Thyroid gland (tissue), 4 donors: ENCODE results near the gene LPP. TPM values are rescaled to one million over a fixed set of nuclear protein-coding genes. Genes with fewer than 3 reads are reported as not detected.

Experiments used
- DNase-seq, 2 donors: peaks; one replicate each; pipeline ENCODE4 v3.0.0-alpha.2; 2019
- H3K27ac ChIP-seq, 3 donors: fragments of 200-600 bp; sonication (generic); 1 replicate in 2 of 3; 2 replicates in 1 of 3; pipeline ENCODE4 v1.5.1; 2016 to 2019; ENCODE audit warnings: mild to moderate bottlenecking in 1 of 3, moderate library complexity in 1 of 3
- H3K27me3 ChIP-seq: fragments of 200-600 bp; sonication (generic); one replicate; pipeline ENCODE4 v1.5.1; 2019
- H3K36me3 ChIP-seq, 2 donors: fragments of 200-600 bp; sonication (generic); one replicate each; pipeline ENCODE4 v1.5.1; 2016 to 2019
- H3K4me1 ChIP-seq, 2 donors: fragments of 200-600 bp; sonication (generic); one replicate each; pipeline ENCODE4 v1.5.1; 2017 to 2019
- H3K4me3 ChIP-seq, 3 donors: fragments of 200-600 bp; sonication (generic); replicated peaks in 1 of 3; 1 replicate in 2 of 3; 2 replicates in 1 of 3; pipeline ENCODE4 v1.5.1; 2016; ENCODE audit warnings: mild to moderate bottlenecking in 1 of 3
- H3K9me3 ChIP-seq: fragments of 200-600 bp; sonication (generic); one replicate; pipeline ENCODE4 v1.5.1; 2017
- POLR2A ChIP-seq, 2 donors: fragments of 450-650 bp; IDR thresholded peaks; one replicate each; pipeline ENCODE4 v1.6.1; 2017; ENCODE audit warnings: antibody characterized with exemption in 2 of 2, mild to moderate bottlenecking in 2 of 2, moderate library complexity in 1 of 2
- WGBS, 2 donors: methylation state at CpG; one replicate each; pipeline ENCODE4 v1.1.5; 2017; 5-methylcytosine and 5-hydroxymethylcytosine counted together
- intact Hi-C: fragments of 100-400 bp; cut with DNase I; formaldehyde crosslinking; loops from one replicate; pipeline ENCODE4 v1.15.1; 2023
- total RNA-seq, 4 donors: library from RNA; depleted of rRNA; stranded (reverse); fragments of >200 nt; gene quantifications; one replicate each; pipeline ENCODE4 v1.2.3, GENCODE V29; 2016
- TF ChIP-seq, protein P1 (sequence below), 6 experiments: fragments of 200-600 bp in 3 of 6; fragments of 450-650 bp in 3 of 6; sonication (generic) in 3 of 6; IDR thresholded peaks; one replicate each; pipeline ENCODE4 v1.5.1; 2016 to 2019; ENCODE audit warnings: antibody characterized with exemption in 6 of 6, mild to moderate bottlenecking in 2 of 6, inconsistent platforms in 1 of 6, moderate library complexity in 1 of 6

LPP gene
- total RNA-seq, 4 donors from 2014 or later, result 79.0 to 141 (median 82.8) TPM

DNA sequence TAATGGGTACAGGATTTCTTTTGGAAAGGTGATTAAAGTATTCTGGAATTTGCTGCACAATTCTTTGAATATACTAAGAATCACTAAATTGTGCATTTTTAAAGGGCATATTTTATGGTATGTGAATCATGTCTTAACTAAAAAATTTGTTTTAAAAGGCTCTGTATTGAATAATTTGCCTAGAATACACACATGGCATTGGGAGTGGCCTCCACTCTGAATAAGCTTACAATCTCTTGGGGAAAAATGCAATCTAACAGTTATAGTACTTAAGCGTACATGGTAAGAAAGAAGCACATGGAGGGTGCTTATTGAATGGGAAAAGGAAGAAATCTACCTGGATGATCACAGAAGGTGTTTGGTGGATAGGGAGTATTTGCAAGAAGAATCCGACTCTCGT lies 385.1 kb downstream of the LPP start:
- Histone ChIP-seq H3K27me3 (no peaks in the 10 kb centered on the region), H3K9me3 (no peaks in the 10 kb centered on the region), H3K27ac (no peak overlapping the region), H3K36me3 (no peaks in the 10 kb centered on the region), H3K4me3 (no peak overlapping the region), H3K4me1 (no peaks in the 10 kb centered on the region)
- intact Hi-C loops, result no loop called here
- no peak for DNase-seq
- WGBS, 2 donors, result 91 to 96% methylated on average over 3 of the region's 3 CpGs
- TF ChIP-seq POLR2A (IDR thresholded peaks at IDR 0.05), result no peak
- TF ChIP-seq, protein P1, sequence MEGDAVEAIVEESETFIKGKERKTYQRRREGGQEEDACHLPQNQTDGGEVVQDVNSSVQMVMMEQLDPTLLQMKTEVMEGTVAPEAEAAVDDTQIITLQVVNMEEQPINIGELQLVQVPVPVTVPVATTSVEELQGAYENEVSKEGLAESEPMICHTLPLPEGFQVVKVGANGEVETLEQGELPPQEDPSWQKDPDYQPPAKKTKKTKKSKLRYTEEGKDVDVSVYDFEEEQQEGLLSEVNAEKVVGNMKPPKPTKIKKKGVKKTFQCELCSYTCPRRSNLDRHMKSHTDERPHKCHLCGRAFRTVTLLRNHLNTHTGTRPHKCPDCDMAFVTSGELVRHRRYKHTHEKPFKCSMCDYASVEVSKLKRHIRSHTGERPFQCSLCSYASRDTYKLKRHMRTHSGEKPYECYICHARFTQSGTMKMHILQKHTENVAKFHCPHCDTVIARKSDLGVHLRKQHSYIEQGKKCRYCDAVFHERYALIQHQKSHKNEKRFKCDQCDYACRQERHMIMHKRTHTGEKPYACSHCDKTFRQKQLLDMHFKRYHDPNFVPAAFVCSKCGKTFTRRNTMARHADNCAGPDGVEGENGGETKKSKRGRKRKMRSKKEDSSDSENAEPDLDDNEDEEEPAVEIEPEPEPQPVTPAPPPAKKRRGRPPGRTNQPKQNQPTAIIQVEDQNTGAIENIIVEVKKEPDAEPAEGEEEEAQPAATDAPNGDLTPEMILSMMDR (IDR thresholded peaks at IDR 0.05), result no peak

DNA sequence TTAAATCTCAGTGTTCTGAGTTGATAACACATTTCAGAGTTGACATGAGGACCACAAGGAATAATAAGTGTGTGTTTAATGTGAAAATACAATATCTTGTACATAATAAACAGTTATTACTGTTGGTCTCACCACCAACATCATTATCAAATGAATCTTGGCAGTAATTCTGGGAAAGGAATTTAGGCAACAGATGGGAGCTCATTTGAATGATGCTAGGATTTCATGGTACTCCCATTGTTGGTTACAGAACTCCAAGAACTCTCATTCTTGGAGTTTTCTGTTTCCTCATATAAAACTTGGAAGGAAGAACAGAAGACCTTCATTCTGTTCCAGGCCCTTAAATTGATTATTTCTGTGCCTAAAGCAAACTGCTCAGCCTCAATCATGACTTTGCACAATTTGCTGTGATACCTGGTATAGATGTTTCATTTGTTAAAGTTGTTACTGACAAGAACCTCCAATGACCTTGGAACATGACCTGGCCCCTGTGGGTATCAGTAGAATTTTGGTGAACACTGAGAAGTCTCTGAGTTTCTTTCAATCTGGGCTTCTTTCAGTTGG lies 385.8 kb downstream of the LPP start:
- no peaks in the 10 kb centered on the region for H3K4me1 ChIP-seq
- no peaks in the 10 kb centered on the region for H3K27me3 ChIP-seq
- no peaks in the 10 kb centered on the region for H3K36me3 ChIP-seq
- H3K4me3 ChIP-seq, result no peak overlapping the region
- DNase-seq, result no peak
- TF ChIP-seq POLR2A (IDR thresholded peaks at IDR 0.05), result no peak
- TF ChIP-seq, protein P1 (IDR thresholded peaks at IDR 0.05), result no peak
- no peak overlapping the region for H3K27ac ChIP-seq
- intact Hi-C loops, result no loop called here
- no peaks in the 10 kb centered on the region for H3K9me3 ChIP-seq

DNA sequence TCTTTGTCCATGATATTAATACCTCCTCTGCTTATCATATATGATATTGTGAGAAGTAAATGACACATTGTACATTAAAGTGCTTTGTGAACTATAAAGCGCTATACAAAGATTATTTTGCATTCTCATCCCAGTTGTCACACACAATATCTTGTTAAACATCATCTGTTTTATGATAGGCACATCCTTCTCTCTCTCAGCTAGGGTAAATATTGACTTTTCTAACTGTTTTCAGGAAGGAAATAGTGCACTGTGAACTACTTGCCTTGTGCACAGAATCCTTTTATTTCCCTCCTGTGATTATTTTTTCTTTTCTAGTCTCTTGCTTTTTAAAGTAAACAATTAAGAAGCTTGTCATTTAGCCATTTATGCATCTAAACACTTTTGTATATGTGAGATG lies 388.2 kb downstream of the LPP start:
- Histone ChIP-seq H3K9me3 (no peaks in the 10 kb centered on the region), H3K27ac (no peak overlapping the region), H3K36me3 (no peaks in the 10 kb centered on the region), H3K4me1 (no peaks in the 10 kb centered on the region), H3K4me3 (no peak overlapping the region), H3K27me3 (no peaks in the 10 kb centered on the region)
- intact Hi-C loops, result no loop called here
- 85% methylated on average over 1 of the region's 1 CpG for WGBS, 2 donors
- no peak for DNase-seq
- TF ChIP-seq POLR2A (IDR thresholded peaks at IDR 0.05), result no peak
- TF ChIP-seq, protein P1 (IDR thresholded peaks at IDR 0.05), result no peak

DNA sequence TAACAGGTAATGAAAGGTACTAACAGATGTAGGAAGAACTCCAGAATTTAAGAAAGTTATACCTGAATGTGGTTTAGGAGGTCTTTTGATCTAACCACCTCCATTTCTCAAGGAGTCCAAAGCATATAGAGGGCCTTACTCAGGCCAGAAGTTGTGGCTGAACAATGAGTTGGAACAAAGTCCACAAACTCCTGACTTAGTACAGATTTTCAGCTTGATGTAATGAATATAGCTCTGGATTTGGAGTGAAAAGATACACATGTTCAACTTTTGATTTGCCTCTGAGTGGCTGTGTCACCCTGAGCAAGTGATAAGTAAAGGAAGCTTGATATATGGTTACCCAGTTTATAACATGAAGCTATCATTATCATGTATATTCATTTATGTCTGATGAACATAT lies 390.1 kb downstream of the LPP start:
- no peaks in the 10 kb centered on the region for H3K27me3 ChIP-seq
- no peak overlapping the region for H3K27ac ChIP-seq
- TF ChIP-seq POLR2A (IDR thresholded peaks at IDR 0.05), result no peak
- TF ChIP-seq, protein P1 (IDR thresholded peaks at IDR 0.05), result no peak
- intact Hi-C loops, result no loop called here
- H3K4me1 ChIP-seq, result no peaks in the 10 kb centered on the region
- no peaks in the 10 kb centered on the region for H3K9me3 ChIP-seq
- DNase-seq, result no peak
- no peak overlapping the region for H3K4me3 ChIP-seq
- no peaks in the 10 kb centered on the region for H3K36me3 ChIP-seq

DNA sequence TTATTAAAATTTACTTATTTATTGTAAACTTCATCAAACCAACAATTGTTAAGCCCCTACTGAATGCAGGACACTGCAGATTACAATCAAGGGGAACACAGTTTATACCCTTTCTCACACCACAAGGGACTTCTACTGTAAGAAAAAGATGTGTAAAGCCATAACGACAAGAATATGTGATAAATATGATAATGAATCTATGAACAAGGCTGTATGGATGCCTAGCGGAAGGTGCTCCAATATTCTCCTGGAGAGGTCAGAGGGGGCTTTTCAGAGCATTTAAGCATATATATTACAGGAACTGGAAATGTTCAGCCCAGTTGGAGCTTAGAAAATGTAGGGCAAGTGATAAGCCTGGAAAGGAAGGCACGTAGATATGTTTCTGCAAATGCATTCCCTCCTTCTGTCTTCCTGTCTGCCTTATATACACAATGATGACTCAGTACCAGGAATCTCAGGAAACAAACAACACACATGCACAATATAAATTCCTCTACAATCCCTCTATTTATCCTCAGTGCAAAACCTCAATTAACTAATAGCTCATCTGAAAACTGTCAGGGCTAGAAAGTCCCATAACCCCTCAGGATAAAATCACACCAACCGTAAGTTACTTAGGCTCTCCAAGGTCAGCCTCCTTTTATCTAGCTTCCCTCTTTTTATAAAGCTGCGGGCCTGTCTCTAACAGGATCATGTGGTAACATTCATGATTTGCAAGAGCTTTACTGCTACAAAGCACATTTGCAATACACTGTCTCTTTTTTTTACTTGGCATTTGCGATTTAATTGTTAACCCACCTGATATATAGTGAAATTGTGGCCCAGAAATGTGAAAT lies 393.1 kb downstream of the LPP start:
- no peak for TF ChIP-seq POLR2A (IDR thresholded peaks at IDR 0.05)
- TF ChIP-seq, protein P1 (IDR thresholded peaks at IDR 0.05), result no peak
- H3K27ac ChIP-seq, result no peak overlapping the region

More for the DNA sequence above, 393.1 kb downstream of the LPP start:
- no peaks in the 10 kb centered on the region for H3K9me3 ChIP-seq
- no peaks in the 10 kb centered on the region for H3K27me3 ChIP-seq
- no peak overlapping the region for H3K4me3 ChIP-seq
- 92 to 94% methylated on average over 6 of the region's 6 CpGs for WGBS, 2 donors
- no peaks in the 10 kb centered on the region for H3K36me3 ChIP-seq
- no peak for DNase-seq
- no peaks in the 10 kb centered on the region for H3K4me1 ChIP-seq
- intact Hi-C loops, result no loop called here
